Panc1 (cell line): ENCODE data around the gene AFF4. TPM values are rescaled to one million over a fixed set of nuclear protein-coding genes. Genes with fewer than 3 reads are reported as not detected.

Experiments
- ATAC-seq: fragments of 200-7000 bp; cut with Tn5 transposase; 2 replicates; pipeline ENCODE4 v1.9.1; 2020; ENCODE audit warnings: mild to moderate bottlenecking, moderate library complexity
- BruUV-seq: library from RNA; stranded (reverse); fragments of 400-500 nt; replicated peaks from 2 replicates; lab custom pipeline; 2021; lab: Mats Ljungman, UMichigan
- CTCF ChIA-PET: fragments of 300-600 bp; sonication (Branson Sonifier 250); formaldehyde crosslinking; loops from one replicate; lab custom pipeline; 2022; ENCODE audit warnings: antibody characterized with exemption; lab: Charles Lee
- POLR2A ChIA-PET: fragments of 300-600 bp; sonication (Branson Sonifier 250); formaldehyde crosslinking; loops from one replicate; lab custom pipeline; 2022; ENCODE audit warnings: antibody characterized with exemption; lab: Charles Lee
- DNase-seq: peaks from one replicate; pipeline ENCODE4 v3.0.0-alpha.2; 2010; ENCODE audit warnings: low read depth, low spot score
- H3K27ac ChIP-seq: 2 replicates; pipeline ENCODE4 v1.5.1; 2011; ENCODE audit warnings: mild to moderate bottlenecking, low read length, inconsistent platforms
- H3K27me3 ChIP-seq: fragments of 200-500 bp; sonication (Bioruptor generic); 2 replicates; pipeline ENCODE4 v1.6.0; 2014; ENCODE audit warnings: low read length, inconsistent platforms; ENCODE audit not compliant: control insufficient read depth, insufficient read depth
- H3K36me3 ChIP-seq: fragments of 200-500 bp; sonication (Bioruptor generic); 2 replicates; pipeline ENCODE4 v1.5.1; 2014; ENCODE audit warnings: inconsistent platforms, mild to moderate bottlenecking, low read length, moderate library complexity; ENCODE audit not compliant: control insufficient read depth, insufficient read depth
- H3K4me1 ChIP-seq: 2 replicates; pipeline ENCODE4 v1.5.1; 2011; ENCODE audit warnings: inconsistent platforms, mild to moderate bottlenecking, low read length, moderate library complexity; ENCODE audit not compliant: control insufficient read depth, insufficient read depth
- H3K4me3 ChIP-seq, 2 experiments: 2 replicates each; pipeline ENCODE4 v1.5.1; 2011 to 2012; ENCODE audit warnings: low read depth in 2 of 2, low read length in 2 of 2, mild to moderate bottlenecking in 2 of 2, inconsistent platforms in 1 of 2, moderate library complexity in 1 of 2
- H3K9me3 ChIP-seq: fragments of 200-500 bp; sonication (Bioruptor generic); 2 replicates; pipeline ENCODE4 v1.5.1; 2014; ENCODE audit warnings: low read depth, mild to moderate bottlenecking, inconsistent platforms, low read length, moderate library complexity; ENCODE audit not compliant: control insufficient read depth, insufficient read depth
- CTCF ChIP-seq: fragments of 450-650 bp; IDR thresholded peaks from 2 replicates; pipeline ENCODE4 v1.5.1; 2017; ENCODE audit warnings: mild to moderate bottlenecking
- POLR2AphosphoS5 ChIP-seq: IDR thresholded peaks from 2 replicates; pipeline ENCODE4 v1.6.1; 2012; ENCODE audit warnings: mild to moderate bottlenecking, low read depth, low read length, moderate library complexity
- REST ChIP-seq, 2 experiments: IDR thresholded peaks; 2 replicates each; pipeline ENCODE4 v1.6.1; 2011 to 2012; ENCODE audit warnings: low read depth in 2 of 2, control low read depth in 1 of 2, low read length in 1 of 2, mild to moderate bottlenecking in 1 of 2, moderate library complexity in 1 of 2; ENCODE audit not compliant: insufficient read depth in 1 of 2
- SIN3A ChIP-seq: IDR thresholded peaks from 2 replicates; pipeline ENCODE4 v1.6.1; 2012; ENCODE audit warnings: low read depth, mild to moderate bottlenecking, low read length, moderate library complexity, borderline replicate concordance; ENCODE audit not compliant: insufficient read depth
- TCF7L2 ChIP-seq: IDR thresholded peaks from 2 replicates; pipeline ENCODE4 v1.6.1; 2011; ENCODE audit warnings: mild to moderate bottlenecking, low read depth, low read length, inconsistent platforms
- in situ Hi-C: cut with HindIII; loops from 2 replicates; pipeline ENCODE4 v1.10.0; 2016; ENCODE audit warnings: low sequenced_read_pairs, low pct_unique_long_range_greater_than_20kb
- intact Hi-C: fragments of 100-400 bp; cut with micrococcal nuclease; formaldehyde crosslinking; loops from one replicate; pipeline ENCODE4 v1.10.0; 2022; ENCODE audit not compliant: unreplicated experiment
- total RNA-seq: library from RNA; stranded (reverse); gene quantifications from one replicate; pipeline ENCODE4 v1.2.1, GENCODE V29; 2021; ENCODE audit not compliant: unreplicated experiment

AFF4 gene
- total RNA-seq, 1 experiment from 2014 or later, result 78.3 TPM

GRCh38 chr5:132916086-132916485 is 47.3 kb downstream of the AFF4 start:
- DNase-seq, result no peak
- H3K27me3 ChIP-seq, result no peaks in the 10 kb centered on the region
- POLR2A ChIA-PET, result interaction anchor here (0.5 kb wide), 1 partner anchor 1310 kb away, joined by 4 read pairs; the partner anchor contains the start of gene PPP2CA
- in situ Hi-C loops, result no loop called here
- no peaks in the 10 kb centered on the region for H3K4me1 ChIP-seq
- peaks cover 13% of the 10 kb centered on the region for H3K36me3 ChIP-seq
- H3K4me3 ChIP-seq, result no peak overlapping the region
- ATAC-seq, result no peak
- H3K9me3 ChIP-seq, result no peaks in the 10 kb centered on the region
- intact Hi-C loops, result no loop called here
- CTCF ChIA-PET, result interaction anchor here (0.6 kb wide), 1 partner anchor 69 kb away, joined by 6 read pairs; no protein-coding TSS in a partner anchor
- BruUV-seq, result no TSS peak
- H3K27ac ChIP-seq, result no peak overlapping the region
- TF ChIP-seq TCF7L2 (no peak), REST (IDR thresholded peaks at IDR 0.05; ENCODE audit: insufficient read depth in 1 of 2, low read depth in 2 of 2, low read length in 1 of 2) (no peak), SIN3A (no peak), POLR2AphosphoS5 (no peak), CTCF (no peak)

- ChIA-PET POLR2A (interaction anchor here (0.5 kb wide), 1 partner anchor 1310 kb away, joined by 4 read pairs; the partner anchor contains the start of gene PPP2CA), CTCF (no interaction called here)
- peaks cover 13% of the 10 kb centered on the region for H3K36me3 ChIP-seq
- no peaks in the 10 kb centered on the region for H3K27me3 ChIP-seq
- intact Hi-C loops, result no loop called here
- in situ Hi-C loops, result no loop called here
- H3K4me1 ChIP-seq, result no peaks in the 10 kb centered on the region
- no peaks in the 10 kb centered on the region for H3K9me3 ChIP-seq
- ATAC-seq (no peak), DNase-seq (no peak)
- no TSS peak for BruUV-seq
- TF ChIP-seq POLR2AphosphoS5, result no peak
- H3K27ac ChIP-seq, result no peak overlapping the region
- no peak overlapping the region for H3K4me3 ChIP-seq
These were observed 47.8 kb downstream of the AFF4 start for GRCh38 chr5:132915681-132916080.

- DNase-seq (no peak), ATAC-seq (no peak)
- in situ Hi-C loops (no loop called here), intact Hi-C loops (no loop called here)
- Histone ChIP-seq H3K36me3 (peaks cover 11% of the 10 kb centered on the region), H3K4me1 (no peaks in the 10 kb centered on the region), H3K4me3 (no peak overlapping the region), H3K9me3 (no peaks in the 10 kb centered on the region), H3K27me3 (no peaks in the 10 kb centered on the region), H3K27ac (no peak overlapping the region)
- no TSS peak for BruUV-seq
- CTCF ChIA-PET, result no interaction called here
- TF ChIP-seq CTCF, result no peak
- TF ChIP-seq SIN3A, result no peak
- no peak for TF ChIP-seq TCF7L2
- TF ChIP-seq POLR2AphosphoS5, result no peak
- TF ChIP-seq REST (IDR thresholded peaks at IDR 0.05; ENCODE audit: insufficient read depth in 1 of 2, low read depth in 2 of 2, low read length in 1 of 2), result no peak
- POLR2A ChIA-PET, result interaction anchor here (0.7 kb wide), 1 partner anchor 9 kb away, joined by 5 read pairs; no protein-coding TSS in a partner anchor
These were observed 53.7 kb downstream of the AFF4 start for GRCh38 chr5:132909702-132910101.
